Prostate gland (tissue), 2 donors: ENCODE results near the gene POLR1A.

Experiments
- CTCF ChIP-seq, 4 experiments: fragments of 200-600 bp in 2 of 4; fragments of 450-650 bp in 2 of 4; sonication (generic) in 2 of 4; IDR thresholded peaks; 1 replicate in 3 of 4; 2 replicates in 1 of 4; pipeline ENCODE4 v1.5.1; 2016 to 2019; ENCODE audit warnings: antibody characterized with exemption in 4 of 4, mild to moderate bottlenecking in 2 of 4, moderate library complexity in 2 of 4
- POLR2AphosphoS5 ChIP-seq: sonication (generic); formaldehyde crosslinking; IDR thresholded peaks from one replicate; pipeline ENCODE4 v1.6.1; 2017; ENCODE audit warnings: antibody characterized with exemption

GRCh38 chr2:86050301-86050700, 55.4 kb downstream of the POLR1A start:
- TF ChIP-seq CTCF (IDR thresholded peaks at IDR 0.05) (no peak), POLR2AphosphoS5 (no peak)
